Measurements from ENCODE around the gene FXYD5.

FXYD5 gene

GRCh38 chr19:35165200-35166058, 10.9 kb downstream of the FXYD5 start:
- TF ChIP-seq EZH2phosphoT487 (IDR thresholded peaks at IDR 0.05; ENCODE audit: low read length) (no peak), EZH2 (optimal IDR thresholded peaks at IDR 0.05; ENCODE audit: low read depth, low read length) (no peak), CTCF (IDR thresholded peaks at IDR 0.05; ENCODE audit: low read length) (no peak)
- no peaks in the 10 kb centered on the region for H3F3A ChIP-seq (ENCODE audit: insufficient read depth, low read length)
- H3K9me2 ChIP-seq (replicated peaks; ENCODE audit: insufficient read depth, low read length), result no peaks in the 10 kb centered on the region
- H4K20me1 ChIP-seq (ENCODE audit: insufficient read depth, low read length), result no peaks in the 10 kb centered on the region; the same call in 1 of the 2 replicates
- no peak overlapping the region for H3K4me2 ChIP-seq (ENCODE audit: low read depth, low read length)
- H3K36me3 ChIP-seq (replicated peaks; ENCODE audit: insufficient read depth, low read length), result peaks cover 10% of the 10 kb centered on the region
- H2AFZ ChIP-seq (ENCODE audit: low read length), result no peak overlapping the region
- no peak overlapping the region for H3K9ac ChIP-seq (ENCODE audit: low read length)
- no peak overlapping the region for H3K27ac ChIP-seq (ENCODE audit: low read length)
- no peak for DNase-seq
- H3K27me3 ChIP-seq (replicated peaks; ENCODE audit: insufficient read depth, low read length), result no peaks in the 10 kb centered on the region
- H3K4me1 ChIP-seq (ENCODE audit: low read length), result no peaks in the 10 kb centered on the region
- no peaks in the 10 kb centered on the region for H3K79me2 ChIP-seq (ENCODE audit: low read length)
- no peak overlapping the region for H3K4me3 ChIP-seq (ENCODE audit: low read length)
- no peaks in the 10 kb centered on the region for H3K9me3 ChIP-seq (replicated peaks; ENCODE audit: insufficient read depth, low read length)

- Histone ChIP-seq H4K20me1 (ENCODE audit: insufficient read depth, low read length) (no peaks in the 10 kb centered on the region; the same call in 1 of the 2 replicates), H3K79me2 (ENCODE audit: low read length) (no peaks in the 10 kb centered on the region), H3K27me3 (replicated peaks; ENCODE audit: insufficient read depth, low read length) (no peaks in the 10 kb centered on the region), H3K36me3 (replicated peaks; ENCODE audit: insufficient read depth, low read length) (peaks cover 10% of the 10 kb centered on the region), H3K4me1 (ENCODE audit: low read length) (no peaks in the 10 kb centered on the region), H3K27ac (ENCODE audit: low read length) (no peak overlapping the region), H3K9ac (ENCODE audit: low read length) (no peak overlapping the region), H3K4me2 (ENCODE audit: low read depth, low read length) (no peak overlapping the region), H3K4me3 (ENCODE audit: low read length) (no peak overlapping the region), H3F3A (ENCODE audit: insufficient read depth, low read length) (no peaks in the 10 kb centered on the region), H2AFZ (ENCODE audit: low read length) (no peak overlapping the region), H3K9me3 (replicated peaks; ENCODE audit: insufficient read depth, low read length) (no peaks in the 10 kb centered on the region), H3K9me2 (replicated peaks; ENCODE audit: insufficient read depth, low read length) (no peaks in the 10 kb centered on the region)
- TF ChIP-seq CTCF (IDR thresholded peaks at IDR 0.05; ENCODE audit: low read length) (no peak), EZH2phosphoT487 (IDR thresholded peaks at IDR 0.05; ENCODE audit: low read length) (no peak), EZH2 (optimal IDR thresholded peaks at IDR 0.05; ENCODE audit: low read depth, low read length) (no peak)
- no peak for DNase-seq
Measured at GRCh38 chr19:35166100-35167063, 11.8 kb downstream of the FXYD5 start.

- no peaks in the 10 kb centered on the region for H3K79me2 ChIP-seq (ENCODE audit: low read length)
- H3K9me3 ChIP-seq (replicated peaks; ENCODE audit: insufficient read depth, low read length), result no peaks in the 10 kb centered on the region
- H3K4me1 ChIP-seq (ENCODE audit: low read length), result no peaks in the 10 kb centered on the region
- H3K4me3 ChIP-seq (ENCODE audit: low read length), result no peak overlapping the region
- no peaks in the 10 kb centered on the region for H3F3A ChIP-seq (ENCODE audit: insufficient read depth, low read length)
- H3K4me2 ChIP-seq (ENCODE audit: low read depth, low read length), result no peak overlapping the region
- H3K27ac ChIP-seq (ENCODE audit: low read length), result no peak overlapping the region
- H2AFZ ChIP-seq (ENCODE audit: low read length), result no peak overlapping the region
- peaks cover 10% of the 10 kb centered on the region for H3K36me3 ChIP-seq (replicated peaks; ENCODE audit: insufficient read depth, low read length)
- H3K9ac ChIP-seq (ENCODE audit: low read length), result no peak overlapping the region
- H4K20me1 ChIP-seq (ENCODE audit: insufficient read depth, low read length), result no peaks in the 10 kb centered on the region; the same call in 1 of the 2 replicates
- H3K27me3 ChIP-seq (replicated peaks; ENCODE audit: insufficient read depth, low read length), result no peaks in the 10 kb centered on the region
- H3K9me2 ChIP-seq (replicated peaks; ENCODE audit: insufficient read depth, low read length), result no peaks in the 10 kb centered on the region
- DNase-seq, result no peak
- TF ChIP-seq EZH2 (optimal IDR thresholded peaks at IDR 0.05; ENCODE audit: low read depth, low read length) (no peak), CTCF (IDR thresholded peaks at IDR 0.05; ENCODE audit: low read length) (no peak), EZH2phosphoT487 (IDR thresholded peaks at IDR 0.05; ENCODE audit: low read length) (no peak)
Measured at GRCh38 chr19:35167251-35168119, 12.9 kb downstream of the FXYD5 start.

Data from MM.1S (cell line).